Liver (tissue), 9 donors: ENCODE measurements around the gene OR2AJ1. TPM values are rescaled to one million over a fixed set of nuclear protein-coding genes. Genes with fewer than 3 reads are reported as not detected.

Experiments used
- DNase-seq: peaks from one replicate; pipeline ENCODE4 v3.0.0-alpha.2; 2017; ENCODE audit warnings: low spot score
- H3K27ac ChIP-seq, 2 donors: one replicate each; pipeline ENCODE4 v1.7.0; 2013; ENCODE audit warnings: inconsistent platforms in 2 of 2, low read length in 2 of 2, control low read depth in 1 of 2, low read depth in 1 of 2, mild to moderate bottlenecking in 1 of 2
- H3K27me3 ChIP-seq, 4 donors: one replicate each; pipeline versions ENCODE4 v1.6.1 to v1.7.0; 2013; ENCODE audit warnings: low read length in 3 of 4, inconsistent platforms in 1 of 4, mild to moderate bottlenecking in 1 of 4, moderate library complexity in 1 of 4; ENCODE audit not compliant: control insufficient read depth in 4 of 4, insufficient read depth in 4 of 4
- H3K36me3 ChIP-seq, 4 donors: one replicate each; pipeline versions ENCODE4 v1.6.1 to v1.7.0; 2013; ENCODE audit warnings: low read length in 3 of 4, mild to moderate bottlenecking in 3 of 4, low read depth in 1 of 4, moderate library complexity in 1 of 4; ENCODE audit not compliant: control insufficient read depth in 4 of 4, insufficient read depth in 3 of 4
- H3K4me1 ChIP-seq, 4 donors: one replicate each; pipeline versions ENCODE4 v1.6.1 to v1.7.0; 2013; ENCODE audit warnings: low read length in 3 of 4, mild to moderate bottlenecking in 3 of 4, moderate library complexity in 1 of 4; ENCODE audit not compliant: control insufficient read depth in 4 of 4, insufficient read depth in 4 of 4
- H3K4me3 ChIP-seq, 3 donors: one replicate each; pipeline versions ENCODE4 v1.6.1 to v1.7.0; 2013; ENCODE audit warnings: low read length in 3 of 3, control low read depth in 1 of 3, low read depth in 1 of 3, mild to moderate bottlenecking in 1 of 3
- H3K9ac ChIP-seq, 2 donors: one replicate each; pipeline ENCODE4 v1.7.0; 2013; ENCODE audit warnings: low read length in 2 of 2, mild to moderate bottlenecking in 2 of 2, moderate library complexity in 2 of 2, control low read depth in 1 of 2, low read depth in 1 of 2
- H3K9me3 ChIP-seq, 4 donors: one replicate each; pipeline versions ENCODE4 v1.6.1 to v1.7.0; 2013; ENCODE audit warnings: low read length in 3 of 4; ENCODE audit not compliant: control insufficient read depth in 4 of 4
- ATF3 ChIP-seq: IDR thresholded peaks from 2 replicates; pipeline ENCODE4 v1.6.1; 2016; ENCODE audit warnings: antibody characterized with exemption
- CTCF ChIP-seq: fragments of 150-350 bp; IDR thresholded peaks from 2 replicates; pipeline ENCODE4 v1.5.1; 2017; ENCODE audit warnings: improper control_type of control experiment, low read depth, low read length; ENCODE audit not compliant: missing input control
- EGR1 ChIP-seq, 2 donors: IDR thresholded peaks; 2 replicates each; pipeline ENCODE4 v1.6.1; 2016 to 2018; ENCODE audit warnings: antibody characterized with exemption in 2 of 2, low read depth in 2 of 2
- FOXA1 ChIP-seq: IDR thresholded peaks from 2 replicates; pipeline ENCODE4 v1.6.1; 2016; ENCODE audit warnings: antibody characterized with exemption
- FOXA2 ChIP-seq: IDR thresholded peaks from 2 replicates; pipeline ENCODE4 v1.6.1; 2016; ENCODE audit warnings: antibody characterized with exemption
- GABPA ChIP-seq, 2 donors: IDR thresholded peaks in 1 of 2; conservative IDR thresholded peaks in 1 of 2; 2 replicates each; pipeline ENCODE4 v1.6.1; 2016; ENCODE audit warnings: antibody characterized with exemption in 2 of 2, mild to moderate bottlenecking in 1 of 2, moderate library complexity in 1 of 2
- HNF4A ChIP-seq, 2 donors: conservative IDR thresholded peaks; 2 replicates each; pipeline ENCODE4 v1.6.1; 2016; ENCODE audit warnings: antibody characterized with exemption in 2 of 2, mild to moderate bottlenecking in 2 of 2
- HNF4G ChIP-seq: IDR thresholded peaks from 2 replicates; pipeline ENCODE4 v1.6.1; 2016; ENCODE audit warnings: antibody characterized with exemption
- JUND ChIP-seq, 2 donors: IDR thresholded peaks; 2 replicates each; pipeline ENCODE4 v1.6.1; 2016; ENCODE audit warnings: antibody characterized with exemption in 2 of 2
- MAX ChIP-seq: IDR thresholded peaks from 2 replicates; pipeline ENCODE4 v1.6.1; 2016; ENCODE audit warnings: antibody characterized with exemption
- NR2F2 ChIP-seq: IDR thresholded peaks from 2 replicates; pipeline ENCODE4 v1.6.1; 2016; ENCODE audit warnings: antibody characterized with exemption
- REST ChIP-seq: IDR thresholded peaks from 2 replicates; pipeline ENCODE4 v1.6.1; 2016; ENCODE audit warnings: antibody characterized with exemption, mild to moderate bottlenecking
- RXRA ChIP-seq, 2 donors: IDR thresholded peaks; 2 replicates each; pipeline ENCODE4 v1.6.1; 2017 to 2018; ENCODE audit warnings: antibody characterized with exemption in 2 of 2, mild to moderate bottlenecking in 1 of 2
- TAF1 ChIP-seq: conservative IDR thresholded peaks from 2 replicates; pipeline ENCODE4 v1.6.1; 2016; ENCODE audit warnings: antibody characterized with exemption, mild to moderate bottlenecking
- WGBS: extraction: QIAGEN DNeasy Blood & Tissue Kit; methylation state at CpG from one replicate; pipeline ENCODE4 v1.1.7; 2013; 5-methylcytosine and 5-hydroxymethylcytosine counted together
- polyA plus RNA-seq, 2 donors: library from polyadenylated mRNA; stranded (reverse) in 1 of 2; unstranded in 1 of 2; fragments of 200-250 nt in 1 of 2; fragments of >200 nt in 1 of 2; fragmentation: Nextera tagmentation in 1 of 2; extraction: Ambion mirVana in 1 of 2; gene quantifications; one replicate each; pipeline versions ENCODE4 v1.2.1 to v1.2.3, GENCODE V29; 2013 to 2015
- total RNA-seq, 2 donors: library from RNA; depleted of rRNA; stranded (reverse); fragments of >200 nt; gene quantifications; one replicate each; pipeline ENCODE4 v1.2.3, GENCODE V29; 2014
- donor health status: healthy.
- donor health status: healthy.
- donor health status: healthy.
- donor health status: healthy.
- donor health status: healthy.

The OR2AJ1 gene
- total and polyA plus RNA-seq, 4 donors, result not detected

DNA sequence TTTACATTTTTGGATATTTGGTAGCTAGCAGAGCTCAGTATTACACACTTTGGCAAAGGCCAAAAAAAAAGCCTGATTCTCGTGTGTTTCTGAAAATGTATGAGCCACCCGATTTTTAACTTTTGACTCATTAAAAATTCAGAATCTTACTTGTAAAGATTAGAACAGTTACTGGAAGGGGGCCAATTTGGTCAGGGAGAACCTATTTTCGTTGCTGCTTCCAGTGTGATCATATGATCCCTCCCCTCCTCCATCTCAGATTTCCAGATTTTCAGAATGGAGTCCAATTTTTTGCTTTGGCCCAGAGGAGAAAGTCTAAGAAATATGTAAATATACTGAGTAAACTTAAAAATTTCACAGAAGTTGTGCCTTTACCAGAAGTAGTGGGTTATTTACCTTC, 37.1 kb downstream of the OR2AJ1 start:
- Histone ChIP-seq H3K27me3 (no peaks in the 10 kb centered on the region), H3K27ac (no peak overlapping the region), H3K9me3 (peaks cover 0 to 4% (median 0%) of the 10 kb centered on the region in 4 donors), H3K4me1 (no peaks in the 10 kb centered on the region), H3K4me3 (no peak overlapping the region), H3K9ac (no peak overlapping the region), H3K36me3 (no peaks in the 10 kb centered on the region)
- WGBS, result 23% methylated on average over 3 of the region's 3 CpGs
- TF ChIP-seq REST, result no peak
- no peak for TF ChIP-seq TAF1
- TF ChIP-seq NR2F2, result no peak
- no peak for TF ChIP-seq FOXA1
- no peak for TF ChIP-seq HNF4G
- TF ChIP-seq HNF4A (conservative IDR thresholded peaks at IDR 0.05), result no peak
- no peak for TF ChIP-seq RXRA (IDR thresholded peaks at IDR 0.05)
- no peak for TF ChIP-seq MAX
- TF ChIP-seq CTCF, result no peak
- TF ChIP-seq JUND (IDR thresholded peaks at IDR 0.05), result no peak
- TF ChIP-seq ATF3, result no peak
- no peak for TF ChIP-seq EGR1 (IDR thresholded peaks at IDR 0.05; ENCODE audit: low read depth in 2 of 2)
- DNase-seq, result no peak

DNA sequence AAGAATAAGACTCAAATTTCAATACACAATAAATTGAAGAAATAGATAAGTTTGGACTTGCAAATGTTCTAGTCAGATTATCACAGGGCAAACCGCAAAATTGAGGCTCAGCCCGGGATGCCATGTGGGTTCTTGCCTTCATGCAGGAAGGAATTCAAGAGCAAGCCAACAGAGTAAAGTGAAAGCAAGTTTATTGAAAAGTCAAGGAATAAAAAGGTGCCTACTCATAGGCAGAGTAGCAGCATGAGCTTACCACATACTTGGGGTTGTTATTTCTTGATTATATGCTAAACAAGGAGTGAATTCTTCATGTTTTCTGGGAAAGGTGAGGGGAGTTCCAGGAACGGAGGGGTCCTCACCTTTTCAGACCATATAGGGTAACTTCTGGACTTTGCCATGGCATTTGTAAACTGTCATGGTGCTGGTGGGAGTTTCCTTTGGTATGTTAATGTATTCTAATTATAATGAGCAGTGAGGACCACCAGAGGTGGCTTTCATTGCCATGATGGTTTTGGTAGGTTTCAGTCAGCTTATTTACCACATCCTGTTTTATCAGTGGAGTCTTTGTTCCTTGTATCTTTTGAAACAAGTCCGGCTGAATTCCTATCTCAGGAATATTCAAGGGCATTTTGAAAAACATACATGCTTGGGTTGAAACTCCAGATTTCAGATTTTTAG, 38.4 kb downstream of the OR2AJ1 start:
- peaks cover 0 to 4% (median 0%) of the 10 kb centered on the region in 4 donors for H3K9me3 ChIP-seq
- TF ChIP-seq FOXA2 (no peak), HNF4A (conservative IDR thresholded peaks at IDR 0.05) (no peak), GABPA (IDR thresholded peaks at IDR 0.05 in 1 of 2, conservative IDR thresholded peaks at IDR 0.05 in 1 of 2) (no peak), MAX (no peak), TAF1 (no peak), FOXA1 (no peak), JUND (IDR thresholded peaks at IDR 0.05) (no peak), NR2F2 (no peak), HNF4G (no peak)
- H3K4me1 ChIP-seq, result no peaks in the 10 kb centered on the region
- 59% methylated on average over 4 of the region's 4 CpGs for WGBS
- no peak for DNase-seq
- no peak overlapping the region for H3K9ac ChIP-seq
- H3K4me3 ChIP-seq, result no peak overlapping the region
- H3K27ac ChIP-seq, result no peak overlapping the region
- no peaks in the 10 kb centered on the region for H3K27me3 ChIP-seq
- H3K36me3 ChIP-seq, result no peaks in the 10 kb centered on the region
